GM20000 (cell line): Measurements from ENCODE around the gene KIRREL3.

Experiments
- DNase-seq: peaks from one replicate; pipeline ENCODE4 v3.0.0; 2012; ENCODE audit warnings: low spot score
- TF ChIP-seq, protein P1 (sequence below): IDR thresholded peaks from 2 replicates; pipeline ENCODE4 v1.5.1; 2012; ENCODE audit warnings: mild to moderate bottlenecking, control low read depth; ENCODE audit errors: extremely low read depth, missing control alignments

Gene KIRREL3

DNA sequence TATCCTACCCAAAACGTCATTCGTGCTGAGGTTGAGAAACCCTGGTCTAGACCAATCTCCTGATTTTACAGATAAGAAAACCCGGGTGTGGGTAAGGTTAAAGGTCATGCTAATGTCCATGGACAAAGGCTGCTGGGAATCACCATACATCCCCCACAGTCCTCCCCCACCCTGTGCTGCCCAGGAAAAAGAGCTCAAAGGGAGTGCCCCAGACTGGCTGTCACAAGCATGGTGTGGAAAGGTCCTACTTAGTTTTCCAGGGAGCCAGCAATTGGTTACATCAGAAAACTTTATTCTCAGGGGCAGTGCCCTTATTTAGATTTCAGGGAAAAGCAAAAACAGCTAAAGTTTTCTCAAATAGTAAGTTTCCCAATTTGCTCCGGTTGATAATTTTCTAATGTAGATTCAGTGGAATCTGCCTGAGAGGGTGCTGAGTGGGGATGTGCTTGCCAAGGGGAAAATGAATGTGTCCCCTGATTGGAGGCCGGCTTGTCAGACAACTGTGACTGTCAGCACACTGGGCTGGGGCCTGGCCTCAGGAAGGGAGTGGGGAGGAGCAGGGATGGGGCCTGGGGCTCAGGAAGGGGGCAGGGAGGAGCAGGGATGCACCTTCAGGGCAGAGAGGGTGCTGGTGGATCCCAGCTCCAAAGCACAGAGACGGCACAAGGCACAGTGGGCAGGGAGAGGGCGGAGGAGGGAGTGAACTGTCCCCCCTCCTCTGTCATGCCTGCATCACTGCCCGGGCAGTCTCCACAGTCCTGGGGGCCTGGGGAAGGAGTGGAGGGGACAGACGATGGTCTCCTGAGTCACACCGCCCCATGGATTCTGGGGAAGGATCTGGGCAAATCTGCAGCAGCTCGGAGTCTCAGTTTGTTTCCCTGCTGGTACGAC lies 263.6 kb downstream of the KIRREL3 start:
- TF ChIP-seq, protein P1, sequence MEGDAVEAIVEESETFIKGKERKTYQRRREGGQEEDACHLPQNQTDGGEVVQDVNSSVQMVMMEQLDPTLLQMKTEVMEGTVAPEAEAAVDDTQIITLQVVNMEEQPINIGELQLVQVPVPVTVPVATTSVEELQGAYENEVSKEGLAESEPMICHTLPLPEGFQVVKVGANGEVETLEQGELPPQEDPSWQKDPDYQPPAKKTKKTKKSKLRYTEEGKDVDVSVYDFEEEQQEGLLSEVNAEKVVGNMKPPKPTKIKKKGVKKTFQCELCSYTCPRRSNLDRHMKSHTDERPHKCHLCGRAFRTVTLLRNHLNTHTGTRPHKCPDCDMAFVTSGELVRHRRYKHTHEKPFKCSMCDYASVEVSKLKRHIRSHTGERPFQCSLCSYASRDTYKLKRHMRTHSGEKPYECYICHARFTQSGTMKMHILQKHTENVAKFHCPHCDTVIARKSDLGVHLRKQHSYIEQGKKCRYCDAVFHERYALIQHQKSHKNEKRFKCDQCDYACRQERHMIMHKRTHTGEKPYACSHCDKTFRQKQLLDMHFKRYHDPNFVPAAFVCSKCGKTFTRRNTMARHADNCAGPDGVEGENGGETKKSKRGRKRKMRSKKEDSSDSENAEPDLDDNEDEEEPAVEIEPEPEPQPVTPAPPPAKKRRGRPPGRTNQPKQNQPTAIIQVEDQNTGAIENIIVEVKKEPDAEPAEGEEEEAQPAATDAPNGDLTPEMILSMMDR, result no peak
- no peak for DNase-seq

DNA sequence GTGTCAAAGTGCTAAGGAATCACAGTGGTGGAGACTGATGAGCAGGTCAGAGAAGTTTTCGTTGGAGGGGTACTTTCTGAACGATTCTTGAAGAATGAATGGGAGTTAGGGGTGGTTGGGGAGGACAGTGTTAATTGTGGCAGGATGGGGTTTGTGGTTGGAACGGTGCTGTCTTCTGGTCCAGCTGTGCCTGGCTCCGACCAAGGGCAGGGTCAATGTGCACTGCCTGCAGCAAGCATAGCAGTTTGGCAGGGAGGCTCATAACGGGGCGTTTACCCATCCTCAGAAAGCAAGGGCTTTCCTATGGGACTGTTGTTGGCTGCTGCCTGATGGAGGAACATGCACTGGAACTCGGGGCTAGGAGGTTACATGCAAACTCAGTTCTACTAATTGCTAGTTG lies 265.8 kb downstream of the KIRREL3 start:
- DNase-seq, result no peak
- TF ChIP-seq, protein P1, result no peak

DNA sequence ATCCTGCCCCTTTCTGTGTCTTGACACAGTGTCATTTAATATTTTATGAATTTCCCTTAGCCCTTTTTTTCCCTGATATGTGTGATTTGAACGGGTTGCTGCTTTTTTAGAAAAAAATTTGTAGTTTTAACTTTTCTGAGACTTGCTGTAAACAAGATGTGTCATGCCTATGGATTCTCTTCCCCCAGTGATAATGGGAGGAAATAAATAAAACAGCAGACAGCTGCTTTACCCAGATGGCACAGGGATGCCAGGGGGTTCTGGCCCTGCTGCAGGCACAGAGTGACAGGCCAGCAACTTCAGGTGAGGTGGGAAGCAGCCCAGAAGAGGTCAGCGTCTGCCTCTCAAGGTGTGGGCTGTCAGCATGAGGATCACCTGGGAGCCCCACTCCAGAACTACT lies 266.9 kb downstream of the KIRREL3 start:
- no peak for DNase-seq
- TF ChIP-seq, protein P1, result no peak

DNA sequence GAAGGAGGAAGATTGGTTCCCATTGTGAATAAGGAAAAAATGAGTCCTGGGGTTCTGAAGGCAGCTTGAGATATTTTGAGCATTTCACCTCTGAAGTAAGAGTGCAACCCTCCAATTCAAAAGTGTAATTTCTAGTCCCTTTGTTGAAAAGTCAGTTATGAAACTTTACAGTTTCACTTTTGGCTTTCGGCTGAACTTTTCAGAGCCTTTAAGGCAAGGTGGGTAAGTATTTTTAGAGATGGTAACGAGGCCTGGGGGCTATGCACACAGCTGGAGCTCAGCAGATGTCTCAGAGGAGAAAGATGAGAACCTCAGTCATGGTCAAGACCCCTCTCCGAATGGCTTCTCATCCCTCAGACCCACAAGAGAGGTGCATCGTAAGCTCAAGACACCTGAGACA lies 267.6 kb downstream of the KIRREL3 start:
- DNase-seq, result peak; percentile 34
- TF ChIP-seq, protein P1, result no peak

DNA sequence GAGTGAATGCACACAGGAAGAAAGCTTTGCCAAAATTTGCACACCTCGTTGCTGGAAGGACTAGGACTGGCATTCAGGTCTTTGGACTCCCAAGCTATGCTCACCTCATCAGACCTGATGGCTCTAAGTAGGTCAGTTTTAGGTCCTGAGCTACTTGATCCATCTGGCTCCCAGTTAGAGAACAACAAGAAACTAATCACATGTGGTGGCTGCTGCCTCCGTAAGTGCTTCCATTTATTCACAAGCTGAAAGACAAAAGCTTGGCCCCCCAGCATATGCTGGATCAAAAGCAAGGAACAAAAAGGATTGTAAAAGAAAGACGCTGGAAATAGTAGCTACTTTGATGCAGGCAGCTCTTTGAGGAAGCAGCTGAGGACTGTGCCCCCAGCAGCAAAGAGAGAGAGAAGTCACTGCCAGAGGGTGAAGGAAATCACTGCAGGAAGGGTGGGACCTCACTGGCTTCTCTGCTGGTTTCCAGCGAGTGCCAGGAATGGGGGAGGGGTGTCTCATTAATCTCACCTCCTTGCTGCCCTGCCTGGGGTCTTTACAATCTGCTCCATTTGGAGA lies 268.9 kb downstream of the KIRREL3 start:
- DNase-seq, result no peak
- TF ChIP-seq, protein P1, result no peak

DNA sequence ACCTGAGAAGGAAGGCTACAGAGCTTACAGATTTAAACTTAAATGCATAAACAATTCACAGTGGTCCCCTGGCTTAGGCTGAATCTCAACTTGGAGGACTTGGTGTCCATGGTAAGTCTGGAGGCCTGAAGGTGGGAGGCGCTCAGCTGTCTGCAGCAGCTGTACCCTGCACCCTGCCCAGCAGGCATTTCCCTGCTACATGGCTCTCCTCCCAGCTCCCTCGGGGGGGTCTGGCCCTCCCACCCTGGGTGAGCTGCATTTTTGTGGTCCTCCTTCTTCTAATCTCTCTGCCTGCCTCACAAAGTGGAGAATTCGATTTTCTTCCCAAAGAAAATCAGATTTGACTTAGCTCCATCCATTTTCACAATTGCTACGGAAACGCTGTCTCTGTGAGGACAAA lies 273.2 kb downstream of the KIRREL3 start:
- TF ChIP-seq, protein P1, result no peak
- DNase-seq, result no peak

DNA sequence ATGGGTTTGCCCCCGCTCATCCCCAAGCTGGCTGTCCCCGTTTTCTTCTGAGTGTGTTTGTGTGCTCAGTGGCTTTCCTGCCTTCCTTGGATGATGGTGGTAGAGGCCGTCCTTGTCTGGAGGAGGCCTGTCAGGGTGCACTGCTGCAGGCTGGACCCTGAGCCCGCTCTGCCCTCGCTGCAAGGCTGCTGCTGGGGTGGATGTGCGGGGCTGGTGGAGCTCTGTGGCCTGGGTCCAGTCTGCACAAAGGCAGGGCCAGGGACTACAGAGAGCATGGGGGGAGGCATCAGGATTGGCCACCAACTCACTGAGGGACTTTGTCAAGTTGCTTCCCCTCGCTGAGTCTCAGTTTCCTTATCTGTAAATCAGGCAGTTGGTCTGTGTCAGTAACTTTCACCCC lies 275.0 kb downstream of the KIRREL3 start:
- TF ChIP-seq, protein P1, result no peak
- no peak for DNase-seq
